H1 (cell line): ENCODE results near the gene CTNNA3.

Source experiments
- EP300 ChIP-seq, 2 experiments: IDR thresholded peaks; 1 replicate in 1 of 2; 2 replicates in 1 of 2; pipeline ENCODE4 v1.6.1; 2011 to 2012; ENCODE audit warnings: low read depth in 2 of 2, low read length in 2 of 2, mild to moderate bottlenecking in 2 of 2, borderline replicate concordance in 1 of 2, inconsistent platforms in 1 of 2, moderate library complexity in 1 of 2
- EZH2 ChIP-seq: fragments of 200-600 bp; sonication (generic); IDR thresholded peaks from 2 replicates; pipeline ENCODE4 v1.7.1; 2012; ENCODE audit warnings: low read depth, mild to moderate bottlenecking, moderate library complexity, low read length, inconsistent platforms; ENCODE audit not compliant: severe bottlenecking
- KDM1A ChIP-seq: fragments of 200-600, 300-600 bp; sonication (generic); IDR thresholded peaks from 2 replicates; pipeline ENCODE4 v1.7.1; 2016; ENCODE audit warnings: mild to moderate bottlenecking, low read length, borderline replicate concordance
- POLR2A ChIP-seq, 2 experiments: IDR thresholded peaks; 1 replicate in 1 of 2; 2 replicates in 1 of 2; pipeline ENCODE4 v1.6.1; 2011; ENCODE audit warnings: low read depth in 2 of 2, low read length in 2 of 2, mild to moderate bottlenecking in 2 of 2; ENCODE audit errors: control extremely low read depth in 1 of 2
- POLR2AphosphoS5 ChIP-seq: IDR thresholded peaks from 2 replicates; pipeline ENCODE4 v1.6.1; 2011; ENCODE audit warnings: low read depth, low read length
- RFX5 ChIP-seq: IDR thresholded peaks from 2 replicates; pipeline ENCODE4 v1.6.1; 2011; ENCODE audit warnings: low read depth, low read length, improper control_type of control experiment, borderline replicate concordance
- SIN3A ChIP-seq, 2 experiments: IDR thresholded peaks in 1 of 2; conservative IDR thresholded peaks in 1 of 2; 2 replicates each; pipeline ENCODE4 v1.6.1; 2011 to 2012; ENCODE audit warnings: low read length in 2 of 2, improper control_type of control experiment in 1 of 2, low read depth in 1 of 2, mild to moderate bottlenecking in 1 of 2
- SP1 ChIP-seq: IDR thresholded peaks from 2 replicates; pipeline ENCODE4 v1.6.1; 2011; ENCODE audit warnings: low read depth, low read length
- SRF ChIP-seq: IDR thresholded peaks from 2 replicates; pipeline ENCODE4 v1.6.1; 2011; ENCODE audit warnings: mild to moderate bottlenecking, low read depth, low read length, moderate library complexity
- TEAD4 ChIP-seq: IDR thresholded peaks from 2 replicates; pipeline ENCODE4 v1.6.1; 2012; ENCODE audit warnings: low read depth, low read length, inconsistent platforms, mixed read lengths
- ZNF274 ChIP-seq: IDR thresholded peaks from 2 replicates; pipeline ENCODE4 v1.7.0; 2012; ENCODE audit warnings: low read length, borderline replicate concordance; ENCODE audit errors: extremely low read depth
- TF ChIP-seq, protein P1 (sequence below), 3 experiments: IDR thresholded peaks; 1 replicate in 2 of 3; 2 replicates in 1 of 3; pipeline versions ENCODE4 v1.5.1 to v1.6.1; 2011; ENCODE audit warnings: low read length in 3 of 3, mild to moderate bottlenecking in 3 of 3, inconsistent platforms in 2 of 3, low read depth in 1 of 3, moderate library complexity in 1 of 3; ENCODE audit not compliant: insufficient read depth in 1 of 3; ENCODE audit errors: control extremely low read depth in 1 of 3
- TF ChIP-seq, protein P2 (sequence below): IDR thresholded peaks from 2 replicates; pipeline ENCODE4 v1.6.1; 2012; ENCODE audit warnings: inconsistent platforms

DNA sequence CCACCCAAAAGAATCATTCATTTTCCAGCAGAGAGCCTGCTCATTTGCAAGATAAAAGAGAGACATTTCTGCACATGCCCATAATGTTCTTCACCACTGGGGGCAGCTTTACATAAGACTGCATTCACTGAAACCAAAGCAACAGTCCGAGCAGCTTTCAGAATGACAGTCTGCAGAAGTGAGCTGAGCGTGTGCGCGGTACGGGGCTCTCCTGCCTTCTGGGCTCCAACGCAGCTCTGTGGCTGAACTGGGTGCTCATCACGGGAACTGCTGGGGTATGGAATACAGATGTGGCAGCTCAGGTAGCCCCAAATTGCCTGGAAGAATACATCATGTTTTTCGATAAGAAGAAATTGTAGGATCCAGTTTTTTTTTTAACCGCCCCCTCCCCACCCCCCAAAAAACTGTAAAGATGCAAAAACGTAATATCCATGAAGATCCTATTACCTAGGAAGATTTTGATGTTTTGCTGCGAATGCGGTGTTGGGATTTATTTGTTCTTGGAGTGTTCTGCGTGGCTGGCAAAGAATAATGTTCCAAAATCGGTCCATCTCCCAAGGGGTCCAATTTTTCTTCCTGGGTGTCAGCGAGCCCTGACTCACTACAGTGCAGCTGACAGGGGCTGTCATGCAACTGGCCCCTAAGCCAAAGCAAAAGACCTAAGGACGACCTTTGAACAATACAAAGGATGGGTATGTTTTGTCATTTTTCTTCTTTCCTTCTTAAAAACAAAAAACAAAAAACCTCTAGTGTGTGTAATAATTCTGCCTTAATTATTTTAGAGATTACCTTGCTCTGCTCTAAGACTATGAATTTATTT is 769.9 kb downstream of the CTNNA3 start, which contains the start of gene LRRTM3:
- TF ChIP-seq, protein P1, sequence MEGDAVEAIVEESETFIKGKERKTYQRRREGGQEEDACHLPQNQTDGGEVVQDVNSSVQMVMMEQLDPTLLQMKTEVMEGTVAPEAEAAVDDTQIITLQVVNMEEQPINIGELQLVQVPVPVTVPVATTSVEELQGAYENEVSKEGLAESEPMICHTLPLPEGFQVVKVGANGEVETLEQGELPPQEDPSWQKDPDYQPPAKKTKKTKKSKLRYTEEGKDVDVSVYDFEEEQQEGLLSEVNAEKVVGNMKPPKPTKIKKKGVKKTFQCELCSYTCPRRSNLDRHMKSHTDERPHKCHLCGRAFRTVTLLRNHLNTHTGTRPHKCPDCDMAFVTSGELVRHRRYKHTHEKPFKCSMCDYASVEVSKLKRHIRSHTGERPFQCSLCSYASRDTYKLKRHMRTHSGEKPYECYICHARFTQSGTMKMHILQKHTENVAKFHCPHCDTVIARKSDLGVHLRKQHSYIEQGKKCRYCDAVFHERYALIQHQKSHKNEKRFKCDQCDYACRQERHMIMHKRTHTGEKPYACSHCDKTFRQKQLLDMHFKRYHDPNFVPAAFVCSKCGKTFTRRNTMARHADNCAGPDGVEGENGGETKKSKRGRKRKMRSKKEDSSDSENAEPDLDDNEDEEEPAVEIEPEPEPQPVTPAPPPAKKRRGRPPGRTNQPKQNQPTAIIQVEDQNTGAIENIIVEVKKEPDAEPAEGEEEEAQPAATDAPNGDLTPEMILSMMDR (IDR thresholded peaks at IDR 0.05; ENCODE audit: control extremely low read depth in 1 of 3, insufficient read depth in 1 of 3, low read depth in 1 of 3, low read length in 3 of 3), result peak in 2 of 3 experiments; percentile 22 to 61; a peak in 2 of 4 replicates
- TF ChIP-seq RFX5 (no peak), ZNF274 (no peak), POLR2AphosphoS5 (no peak; the same call in 1 of the 2 replicates), SRF (no peak), POLR2A (IDR thresholded peaks at IDR 0.05; ENCODE audit: control extremely low read depth in 1 of 2, low read depth in 2 of 2, low read length in 2 of 2) (no peak), EP300 (IDR thresholded peaks at IDR 0.05; ENCODE audit: borderline replicate concordance in 1 of 2, low read depth in 2 of 2, low read length in 2 of 2) (peak in 1 of 2 experiments; percentile 64; a peak in 1 of 3 replicates), TEAD4 (peak; percentile 90), KDM1A (no peak), SIN3A (conservative IDR thresholded peaks at IDR 0.05 in 1 of 2, IDR thresholded peaks at IDR 0.05 in 1 of 2; ENCODE audit: low read depth in 1 of 2, low read length in 2 of 2) (peak; percentile 88 to 91), EZH2 (no peak), SP1 (0 out of 2 replicates have a peak, but pooled peaks have one; percentile 36)
- TF ChIP-seq, protein P2, sequence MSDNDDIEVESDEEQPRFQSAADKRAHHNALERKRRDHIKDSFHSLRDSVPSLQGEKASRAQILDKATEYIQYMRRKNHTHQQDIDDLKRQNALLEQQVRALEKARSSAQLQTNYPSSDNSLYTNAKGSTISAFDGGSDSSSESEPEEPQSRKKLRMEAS, result peak; percentile 56; the same call in 1 of the 2 replicates
